Measurements from ENCODE around the gene PLCL1.

The PLCL1 gene

DNA sequence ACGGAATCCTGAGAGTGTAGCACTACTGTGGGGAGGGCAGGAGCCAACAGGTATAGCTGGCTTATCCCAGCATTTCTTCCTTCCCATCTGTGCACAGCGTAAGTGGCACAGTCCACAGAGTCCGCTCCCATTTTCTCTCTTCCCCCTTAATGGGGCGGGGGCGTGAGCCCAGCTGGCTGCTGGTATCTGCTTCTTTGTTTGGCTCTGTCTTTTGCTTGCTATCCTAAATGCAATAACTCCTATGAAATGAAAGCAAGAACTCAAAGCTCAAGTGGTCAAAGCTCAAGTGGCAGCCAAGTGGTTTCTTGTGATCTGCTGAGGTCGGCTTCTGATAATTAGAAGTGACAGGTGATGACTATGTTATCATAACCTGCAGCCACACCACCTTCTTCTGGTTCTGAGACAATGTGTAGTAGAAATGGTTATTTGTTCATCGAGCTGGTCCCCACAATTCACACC lies 192.7 kb downstream of the PLCL1 start:
- no peak overlapping the region for H3K4me3 ChIP-seq (replicated peaks; ENCODE audit: insufficient read depth, low read length)
- DNase-seq (ENCODE audit: low read depth in 1 of 2, low spot score in 1 of 2): no peak
- TF ChIP-seq, protein P1, sequence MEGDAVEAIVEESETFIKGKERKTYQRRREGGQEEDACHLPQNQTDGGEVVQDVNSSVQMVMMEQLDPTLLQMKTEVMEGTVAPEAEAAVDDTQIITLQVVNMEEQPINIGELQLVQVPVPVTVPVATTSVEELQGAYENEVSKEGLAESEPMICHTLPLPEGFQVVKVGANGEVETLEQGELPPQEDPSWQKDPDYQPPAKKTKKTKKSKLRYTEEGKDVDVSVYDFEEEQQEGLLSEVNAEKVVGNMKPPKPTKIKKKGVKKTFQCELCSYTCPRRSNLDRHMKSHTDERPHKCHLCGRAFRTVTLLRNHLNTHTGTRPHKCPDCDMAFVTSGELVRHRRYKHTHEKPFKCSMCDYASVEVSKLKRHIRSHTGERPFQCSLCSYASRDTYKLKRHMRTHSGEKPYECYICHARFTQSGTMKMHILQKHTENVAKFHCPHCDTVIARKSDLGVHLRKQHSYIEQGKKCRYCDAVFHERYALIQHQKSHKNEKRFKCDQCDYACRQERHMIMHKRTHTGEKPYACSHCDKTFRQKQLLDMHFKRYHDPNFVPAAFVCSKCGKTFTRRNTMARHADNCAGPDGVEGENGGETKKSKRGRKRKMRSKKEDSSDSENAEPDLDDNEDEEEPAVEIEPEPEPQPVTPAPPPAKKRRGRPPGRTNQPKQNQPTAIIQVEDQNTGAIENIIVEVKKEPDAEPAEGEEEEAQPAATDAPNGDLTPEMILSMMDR (IDR thresholded peaks at IDR 0.05; ENCODE audit: insufficient read depth, low read length): no peak
- TF ChIP-seq GABPA (IDR thresholded peaks at IDR 0.05; ENCODE audit: low read depth) (no peak), SPI1 (IDR thresholded peaks at IDR 0.05; ENCODE audit: borderline replicate concordance, low read depth) (no peak), POLR2AphosphoS5 (IDR thresholded peaks at IDR 0.05; ENCODE audit: low read depth) (no peak)
- TF ChIP-seq, protein P2, sequence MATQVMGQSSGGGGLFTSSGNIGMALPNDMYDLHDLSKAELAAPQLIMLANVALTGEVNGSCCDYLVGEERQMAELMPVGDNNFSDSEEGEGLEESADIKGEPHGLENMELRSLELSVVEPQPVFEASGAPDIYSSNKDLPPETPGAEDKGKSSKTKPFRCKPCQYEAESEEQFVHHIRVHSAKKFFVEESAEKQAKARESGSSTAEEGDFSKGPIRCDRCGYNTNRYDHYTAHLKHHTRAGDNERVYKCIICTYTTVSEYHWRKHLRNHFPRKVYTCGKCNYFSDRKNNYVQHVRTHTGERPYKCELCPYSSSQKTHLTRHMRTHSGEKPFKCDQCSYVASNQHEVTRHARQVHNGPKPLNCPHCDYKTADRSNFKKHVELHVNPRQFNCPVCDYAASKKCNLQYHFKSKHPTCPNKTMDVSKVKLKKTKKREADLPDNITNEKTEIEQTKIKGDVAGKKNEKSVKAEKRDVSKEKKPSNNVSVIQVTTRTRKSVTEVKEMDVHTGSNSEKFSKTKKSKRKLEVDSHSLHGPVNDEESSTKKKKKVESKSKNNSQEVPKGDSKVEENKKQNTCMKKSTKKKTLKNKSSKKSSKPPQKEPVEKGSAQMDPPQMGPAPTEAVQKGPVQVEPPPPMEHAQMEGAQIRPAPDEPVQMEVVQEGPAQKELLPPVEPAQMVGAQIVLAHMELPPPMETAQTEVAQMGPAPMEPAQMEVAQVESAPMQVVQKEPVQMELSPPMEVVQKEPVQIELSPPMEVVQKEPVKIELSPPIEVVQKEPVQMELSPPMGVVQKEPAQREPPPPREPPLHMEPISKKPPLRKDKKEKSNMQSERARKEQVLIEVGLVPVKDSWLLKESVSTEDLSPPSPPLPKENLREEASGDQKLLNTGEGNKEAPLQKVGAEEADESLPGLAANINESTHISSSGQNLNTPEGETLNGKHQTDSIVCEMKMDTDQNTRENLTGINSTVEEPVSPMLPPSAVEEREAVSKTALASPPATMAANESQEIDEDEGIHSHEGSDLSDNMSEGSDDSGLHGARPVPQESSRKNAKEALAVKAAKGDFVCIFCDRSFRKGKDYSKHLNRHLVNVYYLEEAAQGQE (IDR thresholded peaks at IDR 0.05; ENCODE audit: insufficient replicate concordance, low read depth): no peak
- H3K27me3 ChIP-seq (ENCODE audit: insufficient read depth, poor library complexity, severe bottlenecking): no peaks in the 10 kb centered on the region
- no peak overlapping the region for H3K27ac ChIP-seq (replicated peaks)

DNA sequence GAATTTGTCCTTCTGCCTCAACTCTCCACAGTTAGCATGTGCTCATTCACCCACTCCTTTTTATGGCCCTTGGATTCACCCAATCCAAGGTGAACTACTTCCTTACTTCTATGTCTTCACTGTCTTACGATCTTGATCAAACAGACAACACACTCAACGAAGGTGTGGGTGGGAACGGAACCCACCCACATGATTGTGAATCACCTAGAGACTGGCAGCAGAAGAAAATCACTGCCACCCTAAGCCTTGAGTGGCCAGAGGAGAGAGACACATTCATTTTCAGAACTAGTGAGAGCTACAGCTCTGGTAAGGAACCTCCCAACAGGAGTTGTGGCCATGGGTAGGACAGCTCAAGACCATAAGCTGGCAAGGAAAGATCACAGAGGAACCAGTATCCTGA lies 194.3 kb downstream of the PLCL1 start:
- Histone ChIP-seq H3K27me3 (ENCODE audit: insufficient read depth, poor library complexity, severe bottlenecking) (no peaks in the 10 kb centered on the region), H3K4me3 (replicated peaks; ENCODE audit: insufficient read depth, low read length) (no peak overlapping the region), H3K27ac (replicated peaks) (no peak overlapping the region)
- no peak for DNase-seq (ENCODE audit: low read depth in 1 of 2, low spot score in 1 of 2)
- TF ChIP-seq SPI1 (IDR thresholded peaks at IDR 0.05; ENCODE audit: borderline replicate concordance, low read depth) (no peak), POLR2AphosphoS5 (IDR thresholded peaks at IDR 0.05; ENCODE audit: low read depth) (no peak), GABPA (IDR thresholded peaks at IDR 0.05; ENCODE audit: low read depth) (no peak)
- TF ChIP-seq, protein P2 (IDR thresholded peaks at IDR 0.05; ENCODE audit: insufficient replicate concordance, low read depth): no peak
- TF ChIP-seq, protein P1 (IDR thresholded peaks at IDR 0.05; ENCODE audit: insufficient read depth, low read length): no peak

DNA sequence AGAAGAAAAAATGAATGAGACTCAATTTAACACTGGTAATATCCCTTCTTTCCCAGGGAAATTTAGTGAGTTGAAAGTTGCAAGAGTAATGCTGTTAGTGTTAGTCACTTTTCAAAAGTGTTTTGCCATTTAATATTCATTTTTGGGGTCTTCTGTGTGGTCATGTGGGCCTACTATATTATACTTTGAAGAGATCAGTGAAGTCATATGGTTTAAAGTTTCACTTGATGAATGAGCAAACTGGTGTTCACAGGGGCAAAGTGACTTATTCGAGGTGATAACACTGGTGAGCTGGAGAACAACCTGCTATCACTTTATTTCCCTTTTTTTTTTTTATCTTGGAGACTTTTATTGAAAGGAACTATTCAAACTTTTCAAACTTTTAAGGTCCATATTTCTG lies 196.0 kb downstream of the PLCL1 start:
- no peak overlapping the region for H3K27ac ChIP-seq (replicated peaks)
- DNase-seq (ENCODE audit: low read depth in 1 of 2, low spot score in 1 of 2): no peak
- no peak overlapping the region for H3K4me3 ChIP-seq (replicated peaks; ENCODE audit: insufficient read depth, low read length)
- TF ChIP-seq, protein P2 (IDR thresholded peaks at IDR 0.05; ENCODE audit: insufficient replicate concordance, low read depth): no peak
- TF ChIP-seq GABPA (IDR thresholded peaks at IDR 0.05; ENCODE audit: low read depth) (no peak), POLR2AphosphoS5 (IDR thresholded peaks at IDR 0.05; ENCODE audit: low read depth) (no peak), SPI1 (IDR thresholded peaks at IDR 0.05; ENCODE audit: borderline replicate concordance, low read depth) (no peak)
- TF ChIP-seq, protein P1 (IDR thresholded peaks at IDR 0.05; ENCODE audit: insufficient read depth, low read length): no peak
- no peaks in the 10 kb centered on the region for H3K27me3 ChIP-seq (ENCODE audit: insufficient read depth, poor library complexity, severe bottlenecking)

Data from HL-60 (cell line).